Measurements from ENCODE around the gene BANP. TPM values are rescaled to one million over a fixed set of nuclear protein-coding genes. Genes with fewer than 3 reads are reported as not detected.
"Not testable (repeated sequence)": the region's sequence is repeated elsewhere in the genome, so short reads cannot be mapped to it uniquely, and the experiment has no call there.

Gene BANP
- total RNA-seq, 1 donor from 2014 or later = 40.8 TPM

DNA sequence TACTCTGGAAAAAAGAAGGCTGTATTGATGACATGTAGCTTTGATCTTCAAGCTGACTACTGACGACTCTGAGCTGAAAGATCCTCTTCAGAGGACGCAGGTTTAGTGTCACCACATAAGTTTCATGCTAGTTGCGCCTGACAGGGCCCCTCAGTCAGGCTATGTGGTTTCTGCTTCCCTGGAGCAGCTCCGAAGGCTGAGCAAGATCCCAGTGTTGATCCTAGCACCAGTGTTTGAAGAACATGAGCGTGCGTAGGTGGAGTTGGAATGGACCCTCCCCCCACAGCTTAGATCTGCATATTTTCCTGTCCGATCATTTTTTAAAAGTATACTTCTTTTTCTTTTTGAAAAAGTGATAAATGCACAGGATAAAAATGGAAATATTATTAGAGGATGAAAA lies 17.3 kb downstream of the BANP start:
- DNase-seq (ENCODE audit: low spot score) = no peak
- Mint-ChIP-seq H3K4me3 (ENCODE audit: low read depth) (no peak overlapping the region), H3K27me3 (ENCODE audit: low read depth) (no peaks in the 10 kb centered on the region), H3K36me3 (ENCODE audit: low read depth) (peaks cover 61% of the 10 kb centered on the region), H3K9me3 (peaks cover 29% of the 10 kb centered on the region), H3K27ac (no peak overlapping the region), H3K4me1 (ENCODE audit: low read depth) (peaks cover 24% of the 10 kb centered on the region)
- intact Hi-C loops (cut with micrococcal nuclease) = no loop called here

DNA sequence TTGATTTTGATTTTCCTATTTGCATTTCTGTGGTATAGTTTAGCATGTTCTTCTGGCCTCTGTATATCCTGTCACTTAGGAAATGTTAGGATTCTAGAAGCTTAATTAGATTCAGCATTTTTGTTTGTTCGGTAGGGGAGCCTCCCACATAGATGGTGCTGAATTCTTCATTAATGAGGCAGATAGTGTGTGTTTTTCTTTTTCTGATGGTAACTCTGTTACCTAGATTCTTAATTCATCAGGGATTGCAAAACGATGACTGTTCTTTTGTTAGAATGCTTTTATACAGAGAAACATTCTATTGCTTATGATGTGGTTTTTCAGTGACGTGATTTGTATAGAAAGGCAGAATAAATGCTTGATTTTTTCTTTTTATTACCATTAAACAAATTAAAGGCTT lies 19.0 kb downstream of the BANP start:
- Mint-ChIP-seq H3K36me3 (ENCODE audit: low read depth) (peaks cover 65% of the 10 kb centered on the region), H3K9me3 (peaks cover 29% of the 10 kb centered on the region), H3K4me1 (ENCODE audit: low read depth) (peaks cover 15% of the 10 kb centered on the region), H3K4me3 (ENCODE audit: low read depth) (no peak overlapping the region), H3K27ac (no peak overlapping the region), H3K27me3 (ENCODE audit: low read depth) (no peaks in the 10 kb centered on the region)
- intact Hi-C loops (cut with micrococcal nuclease) = no loop called here
- no peak for DNase-seq (ENCODE audit: low spot score)

DNA sequence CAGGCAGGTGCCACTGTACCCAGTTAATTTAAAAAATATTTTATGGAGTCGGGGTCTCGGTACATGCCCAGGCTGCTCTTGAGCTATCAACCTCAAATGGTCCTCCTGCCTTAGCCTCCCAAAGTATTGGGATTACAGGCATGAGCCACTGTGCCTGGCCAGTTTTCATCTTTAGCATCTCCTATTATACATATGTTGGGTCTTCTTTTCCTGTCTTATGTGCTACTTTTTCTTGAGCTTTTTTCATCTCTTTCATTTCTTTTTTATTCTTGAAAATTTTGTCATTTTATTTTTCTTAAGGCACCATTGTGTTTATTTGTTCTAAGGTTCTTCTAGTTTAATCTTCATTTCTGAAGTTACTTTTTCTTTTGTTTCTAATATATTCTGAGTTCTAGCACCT lies 20.7 kb downstream of the BANP start:
- Mint-ChIP-seq H3K9me3 (peaks cover 29% of the 10 kb centered on the region), H3K27ac (no peak overlapping the region), H3K4me1 (ENCODE audit: low read depth) (peaks cover 16% of the 10 kb centered on the region), H3K27me3 (ENCODE audit: low read depth) (no peaks in the 10 kb centered on the region), H3K36me3 (ENCODE audit: low read depth) (peaks cover 71% of the 10 kb centered on the region), H3K4me3 (ENCODE audit: low read depth) (no peak overlapping the region)
- no peak for DNase-seq (ENCODE audit: low spot score)
- intact Hi-C loops (cut with micrococcal nuclease) = no loop called here

DNA sequence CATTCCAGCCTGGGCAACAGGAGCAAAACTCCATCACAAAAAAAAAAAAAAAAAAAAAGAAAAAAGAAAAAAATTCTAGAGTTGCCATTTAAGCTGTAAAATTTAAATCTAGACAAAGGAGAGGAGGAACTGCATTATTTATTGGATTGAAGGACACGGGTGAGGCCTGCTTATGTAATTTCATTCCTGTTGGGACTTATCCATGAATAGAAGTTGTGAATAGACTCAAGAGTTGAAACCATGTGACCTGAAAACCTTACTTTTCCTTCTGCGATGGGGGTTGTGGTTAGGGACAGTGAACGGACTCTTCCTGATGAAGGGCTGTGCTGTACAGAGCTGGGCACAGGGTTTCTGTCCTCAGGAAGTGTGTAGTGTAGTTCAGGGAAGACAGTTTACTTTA lies 22.5 kb downstream of the BANP start:
- no peak overlapping the region for H3K4me3 Mint-ChIP-seq (ENCODE audit: low read depth)
- peaks cover 29% of the 10 kb centered on the region for H3K9me3 Mint-ChIP-seq
- no peak overlapping the region for H3K27ac Mint-ChIP-seq
- peaks cover 76% of the 10 kb centered on the region for H3K36me3 Mint-ChIP-seq (ENCODE audit: low read depth)
- H3K27me3 Mint-ChIP-seq (ENCODE audit: low read depth) = no peaks in the 10 kb centered on the region
- intact Hi-C loops (cut with micrococcal nuclease) = no loop called here
- no peak for DNase-seq (ENCODE audit: low spot score)
- H3K4me1 Mint-ChIP-seq (ENCODE audit: low read depth) = peaks cover 21% of the 10 kb centered on the region

DNA sequence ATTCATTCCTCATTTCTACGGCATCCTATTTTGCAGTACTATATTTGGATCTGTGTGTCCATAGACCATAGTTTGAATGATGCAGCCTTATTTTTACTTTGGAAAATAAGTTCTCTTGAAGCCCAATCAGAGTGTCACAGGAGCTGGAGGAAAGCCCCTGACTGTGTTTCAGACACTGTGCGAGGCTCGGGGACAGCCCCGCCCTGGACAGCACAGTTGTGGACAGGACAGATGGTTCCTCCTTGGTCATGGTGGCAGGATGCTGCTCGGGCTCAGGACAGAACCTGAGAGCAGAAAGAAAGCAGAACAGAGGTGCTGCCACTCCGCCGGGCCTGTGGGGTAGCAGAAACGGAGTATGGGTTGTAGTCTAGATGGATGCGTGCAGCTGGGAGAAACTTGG lies 22.9 kb downstream of the BANP start:
- DNase-seq (ENCODE audit: low spot score) = no peak
- H3K4me1 Mint-ChIP-seq (ENCODE audit: low read depth) = peaks cover 26% of the 10 kb centered on the region
- intact Hi-C loops (cut with micrococcal nuclease) = no loop called here
- peaks cover 77% of the 10 kb centered on the region for H3K36me3 Mint-ChIP-seq (ENCODE audit: low read depth)
- H3K9me3 Mint-ChIP-seq = peaks cover 29% of the 10 kb centered on the region
- H3K27ac Mint-ChIP-seq = no peak overlapping the region
- H3K27me3 Mint-ChIP-seq (ENCODE audit: low read depth) = no peaks in the 10 kb centered on the region
- no peak overlapping the region for H3K4me3 Mint-ChIP-seq (ENCODE audit: low read depth)

DNA sequence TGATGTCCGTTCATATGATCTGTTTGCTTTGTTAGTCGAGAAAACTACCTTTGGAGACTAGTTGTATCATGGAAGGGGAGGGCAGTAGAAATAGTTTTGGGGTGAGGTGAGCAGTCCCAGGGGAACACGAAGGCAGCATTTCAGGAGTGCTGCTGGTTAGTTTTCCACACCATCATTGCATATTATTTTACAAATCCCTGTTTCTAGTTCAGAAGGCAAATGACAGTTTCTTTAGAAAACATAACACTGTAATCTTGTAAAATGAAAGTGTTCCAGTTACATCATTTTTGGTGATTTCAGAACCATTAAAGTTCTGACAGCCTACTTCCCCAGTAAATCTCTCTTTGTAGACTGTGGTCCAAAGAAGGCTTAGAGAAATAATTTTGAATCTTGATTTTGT lies 25.4 kb downstream of the BANP start:
- Mint-ChIP-seq H3K9me3 (peaks cover 16% of the 10 kb centered on the region), H3K4me1 (ENCODE audit: low read depth) (peaks cover 46% of the 10 kb centered on the region), H3K27ac (no peak overlapping the region), H3K27me3 (ENCODE audit: low read depth) (no peaks in the 10 kb centered on the region), H3K36me3 (ENCODE audit: low read depth) (peaks cover 70% of the 10 kb centered on the region), H3K4me3 (ENCODE audit: low read depth) (no peak overlapping the region)
- intact Hi-C loops (cut with micrococcal nuclease) = no loop called here
- no peak for DNase-seq (ENCODE audit: low spot score)

DNA sequence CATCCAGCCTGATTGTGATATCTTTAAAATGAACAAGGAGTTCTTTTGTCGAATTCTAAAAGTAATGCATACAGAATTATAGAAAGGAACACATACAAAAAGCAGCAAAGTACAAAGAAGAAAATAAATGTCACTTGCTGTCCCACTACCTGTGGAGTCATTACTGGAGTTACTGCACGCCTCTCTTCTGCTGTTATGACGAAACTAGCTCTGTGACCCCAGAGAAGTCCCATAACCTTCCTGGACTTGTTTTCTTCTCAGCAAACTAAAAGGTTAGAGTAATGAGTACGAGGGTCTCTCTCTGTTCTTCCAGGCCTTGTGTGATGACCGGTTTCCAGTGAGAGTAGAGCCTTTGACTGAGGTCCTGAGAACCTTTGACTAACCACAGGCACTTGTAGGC lies 26.9 kb downstream of the BANP start:
- Mint-ChIP-seq H3K27ac (peak overlapping the region; percentile 18), H3K9me3 (peaks cover under 1% of the 10 kb centered on the region), H3K4me1 (ENCODE audit: low read depth) (peaks cover 61% of the 10 kb centered on the region), H3K4me3 (ENCODE audit: low read depth) (no peak overlapping the region), H3K27me3 (ENCODE audit: low read depth) (no peaks in the 10 kb centered on the region), H3K36me3 (ENCODE audit: low read depth) (peaks cover 70% of the 10 kb centered on the region)
- DNase-seq (ENCODE audit: low spot score) = no peak
- intact Hi-C loops (cut with micrococcal nuclease) = no loop called here

DNA sequence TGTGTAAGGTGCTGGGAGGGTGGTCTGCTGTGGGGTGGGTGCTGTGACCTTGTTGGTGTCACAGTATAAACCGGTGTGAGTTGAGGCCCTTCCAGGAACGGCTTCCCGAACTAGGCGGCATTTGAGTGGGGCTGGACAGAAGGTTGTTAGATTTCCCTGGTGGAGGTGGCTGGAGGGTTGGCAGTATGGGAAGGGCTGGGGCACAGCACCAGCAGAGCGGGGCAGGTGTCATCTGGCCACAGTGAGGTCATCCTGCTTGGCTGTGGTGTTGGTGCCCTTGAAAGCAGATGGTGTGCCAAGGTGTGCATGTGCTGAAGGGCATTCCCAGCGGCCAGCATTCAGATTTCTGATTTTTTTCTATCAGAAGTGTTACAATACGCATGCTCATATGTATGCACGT lies 28.1 kb downstream of the BANP start:
- peaks cover 66% of the 10 kb centered on the region for H3K4me1 Mint-ChIP-seq (ENCODE audit: low read depth)
- no peak for DNase-seq (ENCODE audit: low spot score)
- H3K36me3 Mint-ChIP-seq (ENCODE audit: low read depth) = peaks cover 73% of the 10 kb centered on the region

DNA sequence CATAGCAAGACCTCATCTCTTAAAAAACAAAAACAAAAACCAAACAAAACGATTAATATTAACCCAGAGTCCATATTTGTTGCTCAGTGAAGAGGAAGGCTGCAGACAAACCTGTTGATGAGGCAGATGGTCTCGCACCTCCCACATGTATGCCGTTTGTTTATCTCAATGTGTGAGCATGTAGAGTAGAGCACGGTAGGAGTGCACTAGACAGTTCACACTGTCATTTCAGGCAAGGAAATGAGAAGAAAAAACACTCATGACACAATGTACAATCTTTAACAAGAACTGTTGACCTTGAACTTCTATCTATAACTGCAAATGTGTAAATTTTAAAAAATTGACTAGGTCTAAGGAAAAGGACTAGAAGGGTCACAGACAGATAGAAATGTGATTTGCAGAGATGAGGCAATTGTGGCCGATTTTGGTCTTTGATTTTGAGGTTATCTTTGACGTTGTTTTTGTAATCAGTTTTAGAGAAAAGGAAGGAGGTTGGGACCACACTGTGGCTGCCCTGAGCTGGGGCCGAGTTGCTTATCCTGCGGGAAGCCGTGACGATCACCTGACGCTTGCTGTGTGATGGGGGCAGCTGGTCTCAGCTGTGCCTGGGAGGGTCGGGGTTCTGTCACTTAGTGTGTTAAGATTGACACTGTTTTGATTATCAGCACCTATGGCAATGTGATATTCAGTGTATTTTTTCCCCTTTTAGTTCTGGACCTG lies 28.8 kb downstream of the BANP start:
- H3K27me3 Mint-ChIP-seq (ENCODE audit: low read depth); H3K9me3 Mint-ChIP-seq; DNase-seq (ENCODE audit: low spot score); intact Hi-C loops (cut with micrococcal nuclease): not testable (repeated sequence)
- peak overlapping the region; percentile 68 for H3K27ac Mint-ChIP-seq
- H3K36me3 Mint-ChIP-seq (ENCODE audit: low read depth) = peaks cover 77% of the 10 kb centered on the region
- H3K4me1 Mint-ChIP-seq (ENCODE audit: low read depth) = peaks cover 69% of the 10 kb centered on the region
- peak overlapping the region; percentile 27 for H3K4me3 Mint-ChIP-seq (ENCODE audit: low read depth)

More for the DNA sequence above, 28.1 kb downstream of the BANP start:
- H3K4me3 Mint-ChIP-seq (ENCODE audit: low read depth) = no peak overlapping the region
- no peak overlapping the region for H3K27ac Mint-ChIP-seq
- H3K27me3 Mint-ChIP-seq (ENCODE audit: low read depth) = no peaks in the 10 kb centered on the region
- intact Hi-C loops (cut with micrococcal nuclease) = no loop called here
- no peaks in the 10 kb centered on the region for H3K9me3 Mint-ChIP-seq

DNA sequence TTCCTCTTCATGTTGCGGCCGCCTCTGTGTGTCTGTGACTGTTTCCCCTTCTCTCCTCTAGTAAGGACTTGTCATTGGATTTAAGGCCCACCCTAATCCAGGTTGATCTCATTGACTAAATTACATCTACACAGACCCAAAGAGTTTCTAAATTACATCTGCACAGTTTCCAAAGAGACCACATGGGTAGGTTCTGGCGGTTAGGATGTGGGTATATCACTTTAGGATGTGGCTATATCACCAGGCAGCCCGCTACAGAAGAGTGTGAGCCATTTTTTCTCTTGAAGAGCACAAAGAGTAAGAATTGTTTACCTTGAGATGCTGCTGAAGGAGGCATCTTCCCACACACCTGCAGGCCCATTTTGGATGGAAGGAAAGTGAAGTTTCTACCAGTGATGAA lies 30.1 kb downstream of the BANP start:
- not testable (repeated sequence) for H3K9me3 Mint-ChIP-seq; H3K27me3 Mint-ChIP-seq (ENCODE audit: low read depth)
- peak; percentile 54 for DNase-seq (ENCODE audit: low spot score)
- intact Hi-C loops (cut with micrococcal nuclease) = loop anchor here (1.0 kb wide), 1 partner anchor 18 kb away; no protein-coding TSS in a partner anchor
- H3K4me3 Mint-ChIP-seq (ENCODE audit: low read depth) = peak overlapping the region; percentile 35
- peaks cover 79% of the 10 kb centered on the region for H3K36me3 Mint-ChIP-seq (ENCODE audit: low read depth)
- peak overlapping the region; percentile 88 for H3K27ac Mint-ChIP-seq
- peaks cover 74% of the 10 kb centered on the region for H3K4me1 Mint-ChIP-seq (ENCODE audit: low read depth)

DNA sequence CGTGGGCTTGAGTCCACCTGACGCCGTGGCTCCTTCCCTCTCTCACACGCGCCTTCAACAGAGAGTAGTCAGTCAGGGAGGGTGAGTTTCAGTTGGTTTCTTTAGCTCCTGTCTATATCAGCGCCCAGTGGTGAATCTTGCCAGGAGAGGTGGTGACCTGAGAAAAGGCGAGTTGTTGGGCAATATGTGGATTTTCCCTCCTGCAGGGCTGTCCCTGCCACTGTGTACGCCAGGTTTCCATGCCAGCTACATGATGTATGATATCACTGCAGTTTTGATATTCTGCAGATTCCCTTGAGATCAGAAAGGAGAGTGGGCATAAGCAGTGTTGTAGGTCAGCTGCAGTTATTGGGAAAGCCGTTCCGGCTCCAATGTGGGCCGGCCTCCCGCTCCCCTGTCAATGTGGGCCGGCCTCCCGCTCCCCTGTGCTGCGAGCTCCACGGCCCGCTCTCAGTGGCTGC lies 31.4 kb downstream of the BANP start:
- Mint-ChIP-seq H3K27me3 (ENCODE audit: low read depth) (no peaks in the 10 kb centered on the region), H3K4me1 (ENCODE audit: low read depth) (peaks cover 73% of the 10 kb centered on the region), H3K9me3 (no peaks in the 10 kb centered on the region), H3K36me3 (ENCODE audit: low read depth) (peaks cover 75% of the 10 kb centered on the region), H3K27ac (peak overlapping the region; percentile 69), H3K4me3 (ENCODE audit: low read depth) (no peak overlapping the region)
- DNase-seq (ENCODE audit: low spot score) = no peak
- intact Hi-C loops (cut with micrococcal nuclease) = no loop called here

DNA sequence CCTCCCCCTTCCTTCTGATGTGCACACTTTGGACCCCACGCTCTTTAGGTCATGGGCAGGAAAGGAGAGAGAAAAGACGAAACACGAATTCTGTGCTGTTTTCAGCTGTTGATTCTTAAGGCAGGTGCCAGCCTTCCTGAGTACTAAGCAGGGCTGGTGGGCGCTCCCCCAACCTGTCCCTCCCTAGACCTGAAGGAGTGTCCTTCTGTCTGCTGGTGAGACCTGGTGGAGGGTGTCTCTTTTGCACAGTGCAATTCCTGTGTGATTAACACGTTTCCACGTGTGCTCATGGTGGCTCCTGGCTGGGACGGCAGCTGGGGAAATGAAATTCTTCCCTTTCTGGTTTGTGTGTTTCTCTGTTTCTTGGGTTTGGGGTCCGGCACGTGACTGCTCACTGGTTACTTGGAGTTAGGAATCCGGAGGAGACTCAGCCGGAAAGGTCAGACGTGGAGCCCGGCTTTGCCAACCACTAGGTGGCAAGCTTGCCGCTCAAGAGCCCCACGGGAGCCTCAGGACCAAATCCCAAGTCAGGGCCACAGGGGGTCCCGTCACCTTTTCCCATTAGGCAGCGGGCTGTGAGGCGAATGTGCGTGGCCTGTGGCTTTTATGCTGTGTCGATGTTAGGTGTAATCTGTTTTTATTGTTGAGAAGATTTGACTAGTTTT lies 32.0 kb downstream of the BANP start:
- H3K4me1 Mint-ChIP-seq (ENCODE audit: low read depth) = peaks cover 72% of the 10 kb centered on the region
- intact Hi-C loops (cut with micrococcal nuclease) = not testable (repeated sequence)

DNA sequence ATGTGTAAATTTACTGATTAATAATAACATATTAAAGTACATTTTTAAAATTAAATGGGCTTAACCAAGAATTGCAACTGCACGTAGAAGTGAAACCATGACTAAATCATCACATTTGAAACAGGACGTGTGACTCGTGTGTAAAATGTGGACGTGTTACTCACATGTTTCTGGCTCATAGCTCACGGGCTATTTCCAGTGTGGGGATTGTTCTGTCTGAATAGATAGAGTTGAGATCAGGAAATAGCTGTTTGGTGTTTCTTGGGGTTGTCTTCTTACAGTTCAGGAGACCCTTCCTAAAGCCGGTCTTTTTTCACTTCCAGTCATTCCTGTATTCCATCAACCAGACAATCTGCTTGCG lies 32.5 kb downstream of the BANP start:
- peaks cover 67% of the 10 kb centered on the region for H3K4me1 Mint-ChIP-seq (ENCODE audit: low read depth)
- H3K27me3 Mint-ChIP-seq (ENCODE audit: low read depth); H3K4me3 Mint-ChIP-seq (ENCODE audit: low read depth); intact Hi-C loops (cut with micrococcal nuclease); H3K9me3 Mint-ChIP-seq; H3K27ac Mint-ChIP-seq; DNase-seq (ENCODE audit: low spot score): not testable (repeated sequence)
- H3K36me3 Mint-ChIP-seq (ENCODE audit: low read depth) = peaks cover 72% of the 10 kb centered on the region

More for the DNA sequence above, 32.0 kb downstream of the BANP start:
- not testable (repeated sequence) for H3K27me3 Mint-ChIP-seq (ENCODE audit: low read depth); H3K9me3 Mint-ChIP-seq; DNase-seq (ENCODE audit: low spot score); H3K4me3 Mint-ChIP-seq (ENCODE audit: low read depth)
- H3K27ac Mint-ChIP-seq = peak overlapping the region; percentile 69
- peaks cover 77% of the 10 kb centered on the region for H3K36me3 Mint-ChIP-seq (ENCODE audit: low read depth)
